IMR-90 (cell line): ENCODE data around the gene RAD1. TPM values are rescaled to one million over a fixed set of nuclear protein-coding genes. Genes with fewer than 3 reads are reported as not detected.

Experiments
- ATAC-seq: fragments of 200-7000 bp; cut with Tn5 transposase; 2 replicates; pipeline ENCODE4 v1.9.1; 2020; ENCODE audit warnings: low read depth, mild to moderate bottlenecking, moderate library complexity
- BruUV-seq: library from RNA; stranded (reverse); fragments of 400-500 nt; replicated peaks from 2 replicates; lab custom pipeline; 2021; lab: Mats Ljungman, UMichigan
- CTCF ChIA-PET: fragments of 300-600 bp; formaldehyde crosslinking; extraction: SDS; loops from one replicate; lab custom pipeline; 2021; ENCODE audit warnings: antibody characterized with exemption; lab: Yijun Ruan, JAX
- POLR2A ChIA-PET: fragments of 300-600 bp; sonication (Branson Sonifier 250); formaldehyde crosslinking; loops from one replicate; lab custom pipeline; 2022; ENCODE audit warnings: antibody characterized with exemption; ENCODE audit not compliant: unreplicated experiment; lab: Charles Lee
- DNase-seq: peaks from one replicate; pipeline ENCODE4 v3.0.0; 2013
- H2AFZ ChIP-seq: replicated peaks from 2 replicates; pipeline ENCODE3; 2013; ENCODE audit warnings: low read length, mild to moderate bottlenecking; ENCODE audit not compliant: poor library complexity
- H2AK5ac ChIP-seq: 2 replicates; pipeline ENCODE4 v1.6.1; 2013; ENCODE audit warnings: low read depth, low read length, inconsistent platforms
- H2AK9ac ChIP-seq: replicated peaks from 2 replicates; pipeline ENCODE3; 2013; ENCODE audit warnings: mild to moderate bottlenecking, low read depth, low read length, moderate library complexity; ENCODE audit not compliant: poor library complexity
- H2BK120ac ChIP-seq: 2 replicates; pipeline ENCODE4 v1.6.1; 2013; ENCODE audit warnings: low read depth, low read length, inconsistent platforms
- H2BK15ac ChIP-seq: 3 replicates; pipeline ENCODE4 v1.6.1; 2013; ENCODE audit warnings: low read depth, low read length, inconsistent platforms
- H2BK20ac ChIP-seq: 2 replicates; pipeline ENCODE4 v1.6.1; 2013; ENCODE audit warnings: low read depth, mild to moderate bottlenecking, inconsistent platforms, low read length, moderate library complexity
- H2BK5ac ChIP-seq: 2 replicates; pipeline ENCODE4 v1.6.1; 2013; ENCODE audit warnings: mild to moderate bottlenecking, low read depth, low read length, inconsistent platforms; ENCODE audit not compliant: poor library complexity, severe bottlenecking
- H3K14ac ChIP-seq: replicated peaks from 2 replicates; pipeline ENCODE4 v1.6.1; 2013; ENCODE audit warnings: low read depth, low read length, inconsistent platforms
- H3K18ac ChIP-seq: 2 replicates; pipeline ENCODE4 v1.6.1; 2013; ENCODE audit warnings: low read depth, low read length, control low read depth
- H3K23ac ChIP-seq: 2 replicates; pipeline ENCODE4 v1.6.1; 2013; ENCODE audit warnings: low read depth, low read length, inconsistent platforms
- H3K27ac ChIP-seq: 2 replicates; pipeline ENCODE4 v1.5.1; 2013; ENCODE audit warnings: mild to moderate bottlenecking, control low read depth, low read length; ENCODE audit not compliant: insufficient read depth
- H3K27me3 ChIP-seq: 2 replicates; pipeline ENCODE4 v1.6.1; 2013; ENCODE audit warnings: low read length; ENCODE audit not compliant: control insufficient read depth, insufficient read depth
- H3K36me3 ChIP-seq: 2 replicates; pipeline ENCODE4 v1.6.1; 2013; ENCODE audit warnings: low read length, mixed read lengths; ENCODE audit not compliant: control insufficient read depth, insufficient read depth
- H3K4ac ChIP-seq: 2 replicates; pipeline ENCODE4 v1.6.1; 2013; ENCODE audit warnings: low read depth, low read length, inconsistent platforms
- H3K4me1 ChIP-seq: 2 replicates; pipeline ENCODE4 v1.6.1; 2013; ENCODE audit warnings: low read length, mixed read lengths; ENCODE audit not compliant: control insufficient read depth, insufficient read depth
- H3K4me2 ChIP-seq: 2 replicates; pipeline ENCODE4 v1.6.1; 2013; ENCODE audit warnings: low read depth, mild to moderate bottlenecking, control low read depth, low read length, moderate library complexity
- H3K4me3 ChIP-seq: 2 replicates; pipeline ENCODE4 v1.5.1; 2013; ENCODE audit warnings: low read depth, mild to moderate bottlenecking, control low read depth, low read length, moderate library complexity; ENCODE audit not compliant: insufficient read depth
- H3K56ac ChIP-seq: 2 replicates; pipeline ENCODE4 v1.6.1; 2013; ENCODE audit warnings: low read length, inconsistent platforms; ENCODE audit not compliant: insufficient read depth; ENCODE audit errors: extremely low read depth
- H3K79me1 ChIP-seq, 2 experiments: 2 replicates each; pipeline ENCODE4 v1.6.1; 2013; ENCODE audit warnings: low read length in 2 of 2, inconsistent platforms in 1 of 2, low read depth in 1 of 2
- H3K9ac ChIP-seq: 2 replicates; pipeline ENCODE4 v1.6.1; 2013; ENCODE audit warnings: low read depth, low read length, control low read depth
- H3K9me1 ChIP-seq: 2 replicates; pipeline ENCODE4 v1.6.1; 2013; ENCODE audit warnings: low read length, inconsistent platforms; ENCODE audit not compliant: insufficient read depth
- H3K9me3 ChIP-seq: 2 replicates; pipeline ENCODE4 v1.6.1; 2013; ENCODE audit warnings: low read length; ENCODE audit not compliant: control insufficient read depth, insufficient read depth
- H4K20me1 ChIP-seq: 2 replicates; pipeline ENCODE4 v1.6.1; 2013; ENCODE audit warnings: low read length, inconsistent platforms; ENCODE audit not compliant: insufficient read depth
- H4K5ac ChIP-seq: 2 replicates; pipeline ENCODE4 v1.6.1; 2013; ENCODE audit warnings: mild to moderate bottlenecking, low read depth, low read length, control low read depth
- H4K8ac ChIP-seq, 2 experiments: 2 replicates each; pipeline ENCODE4 v1.6.1; 2013; ENCODE audit warnings: low read depth in 2 of 2, low read length in 2 of 2, control low read depth in 1 of 2, inconsistent platforms in 1 of 2
- H4K91ac ChIP-seq: 2 replicates; pipeline ENCODE4 v1.6.1; 2013; ENCODE audit warnings: low read depth, low read length, inconsistent platforms; ENCODE audit not compliant: insufficient read depth
- BHLHE40 ChIP-seq: fragments of 150-350 bp; IDR thresholded peaks from 2 replicates; pipeline ENCODE4 v1.6.1; 2016; ENCODE audit warnings: mild to moderate bottlenecking, low read depth, low read length
- CEBPB ChIP-seq: IDR thresholded peaks from 2 replicates; pipeline ENCODE4 v1.6.1; 2012; ENCODE audit warnings: low read depth, low read length, improper control_type of control experiment
- CHD1 ChIP-seq: IDR thresholded peaks from 2 replicates; pipeline ENCODE4 v1.6.1; 2012; ENCODE audit warnings: low read depth, low read length, improper control_type of control experiment
- ELK1 ChIP-seq: fragments of 150-350 bp; IDR thresholded peaks from 2 replicates; pipeline ENCODE4 v1.6.1; 2016; ENCODE audit warnings: low read depth, mild to moderate bottlenecking, low read length, moderate library complexity, borderline replicate concordance
- FOS ChIP-seq: fragments of 150-350 bp; IDR thresholded peaks from 2 replicates; pipeline ENCODE4 v1.6.1; 2016; ENCODE audit warnings: low read depth, low read length
- MAFK ChIP-seq: IDR thresholded peaks from 2 replicates; pipeline ENCODE4 v1.6.1; 2012; ENCODE audit warnings: low read depth, low read length, improper control_type of control experiment
- MAZ ChIP-seq: IDR thresholded peaks from 2 replicates; pipeline ENCODE4 v1.6.1; 2012; ENCODE audit warnings: low read depth, mild to moderate bottlenecking, low read length, improper control_type of control experiment, moderate library complexity, borderline replicate concordance
- MXI1 ChIP-seq: IDR thresholded peaks from 2 replicates; pipeline ENCODE4 v1.6.1; 2012; ENCODE audit warnings: low read depth, mild to moderate bottlenecking, low read length, moderate library complexity, borderline replicate concordance
- NFE2L2 ChIP-seq: fragments of 150-350 bp; IDR thresholded peaks from 2 replicates; pipeline ENCODE4 v1.6.1; 2016; ENCODE audit warnings: low read depth, mild to moderate bottlenecking, low read length
- POLR2A ChIP-seq: IDR thresholded peaks from 2 replicates; pipeline ENCODE4 v1.6.1; 2012; ENCODE audit warnings: mild to moderate bottlenecking, low read depth, low read length
- RAD21 ChIP-seq: IDR thresholded peaks from 2 replicates; pipeline ENCODE4 v1.6.1; 2012; ENCODE audit warnings: low read length, improper control_type of control experiment
- RCOR1 ChIP-seq: IDR thresholded peaks from 2 replicates; pipeline ENCODE4 v1.6.1; 2012; ENCODE audit warnings: mild to moderate bottlenecking, low read length, improper control_type of control experiment; ENCODE audit not compliant: insufficient replicate concordance
- RFX5 ChIP-seq: IDR thresholded peaks from 2 replicates; pipeline ENCODE4 v1.8.0; 2012; ENCODE audit warnings: low read depth, mild to moderate bottlenecking, low read length, moderate library complexity
- SMC3 ChIP-seq: fragments of 150-350 bp; IDR thresholded peaks from 2 replicates; pipeline ENCODE4 v1.6.1; 2016; ENCODE audit warnings: low read depth, mild to moderate bottlenecking, antibody characterized with exemption, low read length, moderate library complexity
- WGBS, 2 experiments: methylation state at CpG; one replicate each; pipeline versions ENCODE4 v1.1.5 to v1.1.7; 2013; ENCODE audit warnings: missing lambda C conversion rate in 2 of 2; ENCODE audit not compliant: insufficient read length in 1 of 2; ENCODE audit errors: extremely low coverage in 2 of 2; 5-methylcytosine and 5-hydroxymethylcytosine counted together
- dilution Hi-C: fragments of 300-500 bp; cut with HindIII; formaldehyde crosslinking; loops from one replicate; pipeline ENCODE4 v1.14.3; 2018; ENCODE audit warnings: low sequenced_read_pairs; ENCODE audit not compliant: unreplicated experiment
- in situ Hi-C: fragments of 300-500 bp; cut with MboI; formaldehyde crosslinking; loops from 3 replicates; pipeline ENCODE4 v1.14.3; 2019; ENCODE audit warnings: low sequenced_read_pairs, inconsistent platforms, mixed read lengths
- intact Hi-C: fragments of 100-400 bp; cut with micrococcal nuclease; formaldehyde crosslinking; loops from 2 replicates; pipeline ENCODE4 v1.10.0; 2022
- polyA plus RNA-seq, 3 experiments: library from polyadenylated mRNA; depleted of rRNA; stranded (reverse); fragments of >200 nt; gene quantifications; 2 replicates each; pipeline ENCODE4 v1.2.3, GENCODE V29; 2012; ENCODE audit warnings: low replicate concordance in 1 of 3
- total RNA-seq: library from RNA; depleted of rRNA; stranded (reverse); fragments of >200 nt; gene quantifications from 2 replicates; pipeline ENCODE4 v1.2.3, GENCODE V29; 2012
- TF ChIP-seq, protein P1 (sequence below): fragments of 150-350 bp; IDR thresholded peaks from 2 replicates; pipeline ENCODE4 v1.6.1; 2017; ENCODE audit warnings: mild to moderate bottlenecking, antibody characterized with exemption, low read length, low read depth
- TF ChIP-seq, protein P2 (sequence below): conservative IDR thresholded peaks from 2 replicates; pipeline ENCODE4 v1.5.1; 2012; ENCODE audit warnings: mild to moderate bottlenecking, low read depth, low read length, improper control_type of control experiment

The RAD1 gene
- total and polyA plus RNA-seq, 2 of the 4 experiments (the other 2 are of a cell fraction): 18.5 to 21.5 TPM

- H2AFZ ChIP-seq: no peak overlapping the region
- H3K4me1 ChIP-seq: no peaks in the 10 kb centered on the region
- H4K20me1 ChIP-seq: no peaks in the 10 kb centered on the region
- H3K27me3 ChIP-seq: no peaks in the 10 kb centered on the region
- in situ Hi-C loops: no loop called here
- H3K27ac ChIP-seq: no peak overlapping the region
- POLR2A ChIA-PET: no interaction called here
- H2BK20ac ChIP-seq: no peak overlapping the region
- H2AK5ac ChIP-seq: no peak overlapping the region
- no peak overlapping the region for H2BK120ac ChIP-seq
- no peak overlapping the region for H4K91ac ChIP-seq
- no peak overlapping the region for H3K56ac ChIP-seq
- DNase-seq (no peak), ATAC-seq (no peak)
- H3K4me2 ChIP-seq: no peak overlapping the region
- dilution Hi-C loops: no loop called here
- H2AK9ac ChIP-seq: no peak overlapping the region
- H4K5ac ChIP-seq: no peak overlapping the region
- no peak overlapping the region for H3K4ac ChIP-seq
- no TSS peak for BruUV-seq
- H3K23ac ChIP-seq: no peak overlapping the region
- intact Hi-C loops: no loop called here
- H3K36me3 ChIP-seq: peaks cover 46% of the 10 kb centered on the region
- no peaks in the 10 kb centered on the region for H3K9me3 ChIP-seq
- no peak overlapping the region for H4K8ac ChIP-seq
- no peak overlapping the region for H3K14ac ChIP-seq
- no peak overlapping the region for H2BK15ac ChIP-seq
- no peaks in the 10 kb centered on the region for H3K9me1 ChIP-seq
- 100% methylated on average over 1 of the region's 3 CpGs; no CpG with 5 or more reads in 1 of the 2 experiments for WGBS, 2 experiments
- H3K9ac ChIP-seq: no peak overlapping the region
- H3K4me3 ChIP-seq: no peak overlapping the region
- no peak overlapping the region for H2BK5ac ChIP-seq
- TF ChIP-seq, protein P1, sequence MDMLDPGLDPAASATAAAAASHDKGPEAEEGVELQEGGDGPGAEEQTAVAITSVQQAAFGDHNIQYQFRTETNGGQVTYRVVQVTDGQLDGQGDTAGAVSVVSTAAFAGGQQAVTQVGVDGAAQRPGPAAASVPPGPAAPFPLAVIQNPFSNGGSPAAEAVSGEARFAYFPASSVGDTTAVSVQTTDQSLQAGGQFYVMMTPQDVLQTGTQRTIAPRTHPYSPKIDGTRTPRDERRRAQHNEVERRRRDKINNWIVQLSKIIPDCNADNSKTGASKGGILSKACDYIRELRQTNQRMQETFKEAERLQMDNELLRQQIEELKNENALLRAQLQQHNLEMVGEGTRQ: no peak
- TF ChIP-seq MXI1: no peak
- TF ChIP-seq POLR2A: no peak
- TF ChIP-seq MAZ: no peak
- TF ChIP-seq CEBPB: no peak
- TF ChIP-seq RAD21: no peak
- TF ChIP-seq FOS: no peak
- TF ChIP-seq SMC3: no peak
- TF ChIP-seq BHLHE40: no peak
- TF ChIP-seq RCOR1: no peak
- no peak for TF ChIP-seq NFE2L2
- no peak for TF ChIP-seq RFX5
- TF ChIP-seq CHD1: no peak
- no peak for TF ChIP-seq ELK1
- TF ChIP-seq, protein P2, sequence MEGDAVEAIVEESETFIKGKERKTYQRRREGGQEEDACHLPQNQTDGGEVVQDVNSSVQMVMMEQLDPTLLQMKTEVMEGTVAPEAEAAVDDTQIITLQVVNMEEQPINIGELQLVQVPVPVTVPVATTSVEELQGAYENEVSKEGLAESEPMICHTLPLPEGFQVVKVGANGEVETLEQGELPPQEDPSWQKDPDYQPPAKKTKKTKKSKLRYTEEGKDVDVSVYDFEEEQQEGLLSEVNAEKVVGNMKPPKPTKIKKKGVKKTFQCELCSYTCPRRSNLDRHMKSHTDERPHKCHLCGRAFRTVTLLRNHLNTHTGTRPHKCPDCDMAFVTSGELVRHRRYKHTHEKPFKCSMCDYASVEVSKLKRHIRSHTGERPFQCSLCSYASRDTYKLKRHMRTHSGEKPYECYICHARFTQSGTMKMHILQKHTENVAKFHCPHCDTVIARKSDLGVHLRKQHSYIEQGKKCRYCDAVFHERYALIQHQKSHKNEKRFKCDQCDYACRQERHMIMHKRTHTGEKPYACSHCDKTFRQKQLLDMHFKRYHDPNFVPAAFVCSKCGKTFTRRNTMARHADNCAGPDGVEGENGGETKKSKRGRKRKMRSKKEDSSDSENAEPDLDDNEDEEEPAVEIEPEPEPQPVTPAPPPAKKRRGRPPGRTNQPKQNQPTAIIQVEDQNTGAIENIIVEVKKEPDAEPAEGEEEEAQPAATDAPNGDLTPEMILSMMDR: no peak
- no peak for TF ChIP-seq MAFK
- H3K18ac ChIP-seq: no peak overlapping the region
- peaks cover 4% of the 10 kb centered on the region in 2 experiments; a peak in 2 of 4 replicates for H3K79me1 ChIP-seq
- CTCF ChIA-PET: no interaction called here
Observed at GRCh38 chr5:34941936-34942335, 26.6 kb upstream of the RAD1 start.
